ENCODE data around the gene ABCA7.

DNA sequence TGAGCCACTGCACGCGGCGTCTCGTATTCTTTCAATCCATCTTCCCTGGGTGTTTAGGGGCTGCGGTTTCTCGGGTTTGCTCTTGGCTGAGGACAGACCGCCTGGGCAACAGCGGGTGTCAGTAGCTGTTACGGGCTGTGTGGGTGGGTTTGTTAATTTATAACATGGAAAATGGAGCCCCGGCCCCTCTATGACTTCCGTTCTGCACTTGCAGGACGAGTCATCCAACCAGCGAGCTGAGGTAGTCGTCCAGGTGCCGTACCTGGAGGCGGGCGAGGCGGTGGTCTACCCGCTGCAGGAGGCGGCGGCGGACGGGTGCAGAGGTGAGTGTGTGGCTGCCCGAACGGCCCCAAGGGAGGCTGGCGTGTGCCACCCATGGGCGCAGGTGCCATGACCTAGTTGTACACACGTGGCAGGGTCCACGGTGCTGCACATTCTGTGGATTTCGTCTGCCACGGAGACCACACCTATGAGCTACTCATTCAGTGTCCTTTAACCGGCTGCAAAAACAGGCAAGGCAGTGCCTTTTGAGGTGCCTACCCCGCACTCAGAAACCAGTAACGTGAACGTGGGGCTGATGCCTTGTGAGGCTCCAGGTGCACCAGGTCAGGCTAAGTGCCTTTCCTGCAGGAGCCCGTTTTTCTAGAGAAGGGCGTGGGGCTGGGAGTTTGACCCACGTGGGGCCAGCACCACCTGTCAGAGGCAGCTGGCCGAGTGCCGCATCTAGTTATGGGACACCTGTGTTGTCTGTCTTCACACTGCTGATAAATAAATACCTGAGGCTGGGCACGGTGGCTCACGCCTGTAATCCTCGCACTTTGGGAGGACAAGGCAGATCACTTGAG is 44.3 kb downstream of the ABCA7 start:
- TF ChIP-seq CTCF (IDR thresholded peaks at IDR 0.05) (no peak), POLR2A (IDR thresholded peaks at IDR 0.05) (no peak), POLR2AphosphoS5 (IDR thresholded peaks at IDR 0.05) (no peak), EP300 (IDR thresholded peaks at IDR 0.05) (no peak)

Data from sigmoid colon (tissue), 4 donors.